Hepatocyte (in vitro differentiated cells): ENCODE results near the gene RPL28. TPM values are rescaled to one million over a fixed set of nuclear protein-coding genes. Genes with fewer than 3 reads are reported as not detected.

ENCODE experiments used
- DNase-seq: peaks from one replicate; pipeline ENCODE4 v3.0.0-alpha.2; 2016; ENCODE audit warnings: low spot score
- H2AFZ ChIP-seq: fragments of 200-600 bp; sonication (generic); 2 replicates; pipeline ENCODE4 v1.6.0; 2016; ENCODE audit warnings: antibody characterized with exemption, mild to moderate bottlenecking
- H3K27ac ChIP-seq: fragments of 200-600 bp; sonication (generic); 2 replicates; pipeline ENCODE4 v1.5.1; 2016; ENCODE audit warnings: mild to moderate bottlenecking
- H3K27me3 ChIP-seq: fragments of 200-600 bp; sonication (generic); 2 replicates; pipeline ENCODE4 v1.6.1; 2016
- H3K36me3 ChIP-seq: fragments of 200-600 bp; sonication (generic); replicated peaks from 2 replicates; pipeline ENCODE4 v1.5.1; 2016; ENCODE audit warnings: low read depth; ENCODE audit not compliant: insufficient read depth
- H3K4me1 ChIP-seq: fragments of 200-600 bp; sonication (generic); 2 replicates; pipeline ENCODE4 v1.5.1; 2016; ENCODE audit warnings: mild to moderate bottlenecking, moderate library complexity; ENCODE audit not compliant: insufficient read depth
- H3K4me2 ChIP-seq: fragments of 200-600 bp; sonication (generic); 2 replicates; pipeline ENCODE4 v1.6.0; 2016
- H3K4me3 ChIP-seq: fragments of 200-600 bp; sonication (generic); 2 replicates; pipeline ENCODE4 v1.5.1; 2016; ENCODE audit warnings: mild to moderate bottlenecking
- H3K79me2 ChIP-seq: fragments of 200-600 bp; sonication (generic); 2 replicates; pipeline ENCODE4 v1.6.0; 2017; ENCODE audit warnings: mild to moderate bottlenecking
- H3K9me2 ChIP-seq: fragments of 200-600 bp; sonication (generic); replicated peaks from 2 replicates; pipeline ENCODE4 v1.6.0; 2017; ENCODE audit warnings: mild to moderate bottlenecking; ENCODE audit not compliant: insufficient read depth
- H3K9me3 ChIP-seq: fragments of 200-600 bp; sonication (generic); 2 replicates; pipeline ENCODE4 v1.5.1; 2016; ENCODE audit warnings: low read depth, mild to moderate bottlenecking
- H4K20me1 ChIP-seq: fragments of 200-600 bp; sonication (generic); 2 replicates; pipeline ENCODE4 v1.6.0; 2016; ENCODE audit warnings: mild to moderate bottlenecking; ENCODE audit not compliant: insufficient read depth, poor library complexity, severe bottlenecking
- CTCF ChIP-seq: fragments of 200-600 bp; sonication (generic); IDR thresholded peaks from 2 replicates; pipeline ENCODE4 v1.5.1; 2016; ENCODE audit warnings: antibody characterized with exemption, mild to moderate bottlenecking; ENCODE audit not compliant: poor library complexity
- EZH2 ChIP-seq: fragments of 200-600 bp; sonication (generic); IDR thresholded peaks from 2 replicates; pipeline ENCODE4 v1.6.1; 2016; ENCODE audit warnings: antibody characterized with exemption, mild to moderate bottlenecking, borderline replicate concordance
- EZH2phosphoT487 ChIP-seq: fragments of 200-600 bp; sonication (generic); IDR thresholded peaks from one replicate; pipeline ENCODE4 v1.6.1; 2018; ENCODE audit warnings: antibody characterized with exemption, mild to moderate bottlenecking, low read depth, moderate library complexity; ENCODE audit not compliant: unreplicated experiment, severe bottlenecking
- WGBS: methylation state at CpG from one replicate; pipeline ENCODE4 v1.1.6; 2016; ENCODE audit warnings: low lambda C conversion rate; ENCODE audit errors: missing lambda C conversion rate; 5-methylcytosine and 5-hydroxymethylcytosine counted together
- polyA plus RNA-seq: library from polyadenylated mRNA; unstranded; fragments of >200 nt; fragmentation: Nextera tagmentation; extraction: Ambion mirVana; gene quantifications from 2 replicates; pipeline ENCODE4 v1.2.1, GENCODE V29; 2016
- total RNA-seq: library from RNA; depleted of rRNA; stranded (reverse); fragments of >200 nt; gene quantifications from 2 replicates; pipeline ENCODE4 v1.2.3, GENCODE V29; 2014

The RPL28 gene
- total and polyA plus RNA-seq, 2 experiments from 2014 or later, result 437 to 604 TPM

- H3K27me3 ChIP-seq, result no peaks in the 10 kb centered on the region
- H3K27ac ChIP-seq, result peak overlapping the region; percentile 87
- H4K20me1 ChIP-seq, result peaks cover 43% of the 10 kb centered on the region
- peaks cover 53% of the 10 kb centered on the region for H3K79me2 ChIP-seq
- H2AFZ ChIP-seq, result peak overlapping the region; percentile 54
- 6% methylated on average over 34 of the region's 34 CpGs for WGBS
- H3K4me2 ChIP-seq, result peak overlapping the region; percentile 67
- peak; percentile 95 for DNase-seq
- H3K36me3 ChIP-seq, result no peaks in the 10 kb centered on the region
- H3K4me1 ChIP-seq, result peaks cover 38% of the 10 kb centered on the region
- H3K4me3 ChIP-seq, result peak overlapping the region; percentile 15
- no peaks in the 10 kb centered on the region for H3K9me3 ChIP-seq
- no peak for TF ChIP-seq EZH2phosphoT487
- no peak for TF ChIP-seq CTCF
- TF ChIP-seq EZH2, result no peak
- H3K9me2 ChIP-seq, result no peaks in the 10 kb centered on the region
These were observed 610 bp upstream of the RPL28 start for GRCh38 chr19:55384920-55385723.

- Histone ChIP-seq H3K9me2 (no peaks in the 10 kb centered on the region), H3K36me3 (no peaks in the 10 kb centered on the region), H3K27ac (peak overlapping the region; percentile 56), H4K20me1 (peaks cover 50% of the 10 kb centered on the region), H2AFZ (no peak overlapping the region), H3K27me3 (no peaks in the 10 kb centered on the region), H3K4me2 (peak overlapping the region; percentile 100), H3K79me2 (peaks cover 53% of the 10 kb centered on the region), H3K4me3 (peak overlapping the region; percentile 35), H3K9me3 (no peaks in the 10 kb centered on the region), H3K4me1 (peaks cover 38% of the 10 kb centered on the region)
- DNase-seq, result no peak
- 5% methylated on average over 33 of the region's 33 CpGs for WGBS
- no peak for TF ChIP-seq CTCF
- no peak for TF ChIP-seq EZH2
- TF ChIP-seq EZH2phosphoT487, result no peak
These were observed 800 bp downstream of the RPL28 start for GRCh38 chr19:55386493-55386971.

- no peaks in the 10 kb centered on the region for H3K27me3 ChIP-seq
- no peak for DNase-seq
- WGBS, result 93% methylated on average over 24 of the region's 24 CpGs
- peak overlapping the region; percentile 100 for H3K4me2 ChIP-seq
- no peak overlapping the region for H2AFZ ChIP-seq
- H3K4me3 ChIP-seq, result no peak overlapping the region
- no peak for TF ChIP-seq EZH2
- TF ChIP-seq EZH2phosphoT487, result no peak
- TF ChIP-seq CTCF, result no peak
- no peaks in the 10 kb centered on the region for H3K9me2 ChIP-seq
- no peaks in the 10 kb centered on the region for H3K36me3 ChIP-seq
- H4K20me1 ChIP-seq, result peaks cover 50% of the 10 kb centered on the region
- H3K79me2 ChIP-seq, result peaks cover 43% of the 10 kb centered on the region
- peaks cover 37% of the 10 kb centered on the region for H3K4me1 ChIP-seq
- H3K27ac ChIP-seq, result no peak overlapping the region
- no peaks in the 10 kb centered on the region for H3K9me3 ChIP-seq
These were observed 2.2 kb downstream of the RPL28 start for GRCh38 chr19:55387736-55388497.
